Stimulated activated CD8-positive, alpha-beta memory T cell treated with anti-CD3 and anti-CD28 coated beads, Interleukin-7, amount 100 ng/mL, for 1 hour (primary cell): ENCODE results near the gene TMEM190.

Experiments
- DNase-seq, 2 donors: peaks; one replicate each; pipeline ENCODE4 v3.0.0-alpha.2; 2020; ENCODE audit warnings: low read depth in 2 of 2

The TMEM190 gene

GRCh38 chr19:55369653-55370304, 6.8 kb upstream of the TMEM190 start:
- no peak for DNase-seq

- DNase-seq = no peak
Observed at GRCh38 chr19:55370305-55370988, 6.2 kb upstream of the TMEM190 start, which contains the start of gene IL11. IL11 (minus strand) TSS chr19:55370463; CDS start chr19:55370310, 153 bp downstream.

GRCh38 chr19:55372316-55373081, 4.1 kb upstream of the TMEM190 start:
- no peak for DNase-seq

GRCh38 chr19:55373306-55373992, 3.2 kb upstream of the TMEM190 start:
- DNase-seq = no peak

GRCh38 chr19:55373993-55374757, 2.5 kb upstream of the TMEM190 start:
- no peak for DNase-seq

GRCh38 chr19:55377356-55378131, 918 bp downstream of the TMEM190 start:
- no peak for DNase-seq

- no peak for DNase-seq
Observed at GRCh38 chr19:55379174-55379573, 2.5 kb downstream of the TMEM190 start.

- no peak for DNase-seq
Observed at GRCh38 chr19:55382013-55382412, 5.4 kb downstream of the TMEM190 start.

- no peak for DNase-seq
Observed at GRCh38 chr19:55382522-55383054, 6.0 kb downstream of the TMEM190 start.

- DNase-seq = no peak
Observed at GRCh38 chr19:55383279-55384130, 6.9 kb downstream of the TMEM190 start.

- no peak for DNase-seq
Observed at GRCh38 chr19:55384131-55384919, 7.7 kb downstream of the TMEM190 start, which contains the start of gene TMEM238. TMEM238 (minus strand) TSS chr19:55384292; CDS start chr19:55384259, 33 bp downstream.

GRCh38 chr19:55384920-55385723, 8.5 kb downstream of the TMEM190 start:
- DNase-seq = peak; percentile 79 to 82

GRCh38 chr19:55385724-55386492, 9.3 kb downstream of the TMEM190 start, which contains the start of gene RPL28:
RPL28 (plus strand) TSS chr19:55385932; CDS start chr19:55386358, 426 bp downstream.
- peak; percentile 95 to 97 for DNase-seq

GRCh38 chr19:55386493-55386971, 9.9 kb downstream of the TMEM190 start:
- no peak for DNase-seq

GRCh38 chr19:55387736-55388497, 11.3 kb downstream of the TMEM190 start:
- DNase-seq = no peak
